Tibial nerve (tissue), 4 donors: Measurements from ENCODE around the gene NDUFA13.

Experiments used
- EP300 ChIP-seq, 2 donors: sonication (generic); formaldehyde crosslinking; IDR thresholded peaks; one replicate each; pipeline ENCODE4 v1.6.1; 2017; ENCODE audit warnings: antibody characterized with exemption in 2 of 2, mild to moderate bottlenecking in 1 of 2
- POLR2A ChIP-seq, 2 donors: fragments of 450-650 bp; IDR thresholded peaks; one replicate each; pipeline ENCODE4 v1.6.1; 2017; ENCODE audit warnings: antibody characterized with exemption in 2 of 2, mild to moderate bottlenecking in 2 of 2, moderate library complexity in 2 of 2
- TF ChIP-seq, protein P1 (sequence below), 5 experiments: fragments of 200-600 bp in 3 of 5; fragments of 450-650 bp in 2 of 5; sonication (generic) in 3 of 5; IDR thresholded peaks; one replicate each; pipeline ENCODE4 v1.5.1; 2016 to 2019; ENCODE audit warnings: antibody characterized with exemption in 5 of 5, mild to moderate bottlenecking in 3 of 5, moderate library complexity in 2 of 5

DNA sequence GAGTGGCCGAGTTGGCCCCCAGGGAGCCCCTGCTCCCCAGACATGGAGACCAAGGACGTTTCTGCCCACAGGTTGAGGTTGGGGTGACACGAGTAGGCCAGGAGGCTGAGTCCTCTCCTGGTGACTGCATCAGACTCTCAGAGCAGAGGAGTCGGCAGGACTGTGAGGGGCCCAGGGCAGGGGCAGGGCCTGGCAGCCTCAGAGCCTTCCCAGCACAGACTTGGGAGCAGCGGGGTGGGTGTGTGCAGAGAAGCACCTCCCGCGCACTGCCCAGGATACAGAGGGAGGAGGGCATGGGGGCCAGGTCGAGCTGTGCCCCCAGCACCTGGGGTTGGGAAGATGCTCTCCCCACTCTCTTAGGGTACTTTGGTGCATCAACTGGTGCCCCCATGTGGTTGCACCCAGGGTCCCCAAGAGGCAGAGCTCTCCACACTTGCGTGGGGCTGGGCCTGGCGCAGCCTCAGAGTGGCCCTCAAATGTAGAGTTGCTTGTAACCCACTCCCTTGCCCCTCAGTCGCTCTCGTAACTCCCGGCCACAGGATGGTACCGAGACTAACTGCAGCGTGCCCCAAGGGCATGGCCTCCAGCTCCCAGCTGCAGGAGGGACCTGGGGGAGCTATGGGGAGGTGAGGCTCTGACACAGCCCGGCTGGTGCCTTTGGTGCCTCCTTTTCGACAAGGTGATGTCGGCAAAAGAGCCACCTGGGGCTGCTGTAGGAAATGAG is 16.6 kb upstream of the NDUFA13 start:
- no peak for TF ChIP-seq EP300 (IDR thresholded peaks at IDR 0.05)
- TF ChIP-seq, protein P1, sequence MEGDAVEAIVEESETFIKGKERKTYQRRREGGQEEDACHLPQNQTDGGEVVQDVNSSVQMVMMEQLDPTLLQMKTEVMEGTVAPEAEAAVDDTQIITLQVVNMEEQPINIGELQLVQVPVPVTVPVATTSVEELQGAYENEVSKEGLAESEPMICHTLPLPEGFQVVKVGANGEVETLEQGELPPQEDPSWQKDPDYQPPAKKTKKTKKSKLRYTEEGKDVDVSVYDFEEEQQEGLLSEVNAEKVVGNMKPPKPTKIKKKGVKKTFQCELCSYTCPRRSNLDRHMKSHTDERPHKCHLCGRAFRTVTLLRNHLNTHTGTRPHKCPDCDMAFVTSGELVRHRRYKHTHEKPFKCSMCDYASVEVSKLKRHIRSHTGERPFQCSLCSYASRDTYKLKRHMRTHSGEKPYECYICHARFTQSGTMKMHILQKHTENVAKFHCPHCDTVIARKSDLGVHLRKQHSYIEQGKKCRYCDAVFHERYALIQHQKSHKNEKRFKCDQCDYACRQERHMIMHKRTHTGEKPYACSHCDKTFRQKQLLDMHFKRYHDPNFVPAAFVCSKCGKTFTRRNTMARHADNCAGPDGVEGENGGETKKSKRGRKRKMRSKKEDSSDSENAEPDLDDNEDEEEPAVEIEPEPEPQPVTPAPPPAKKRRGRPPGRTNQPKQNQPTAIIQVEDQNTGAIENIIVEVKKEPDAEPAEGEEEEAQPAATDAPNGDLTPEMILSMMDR (IDR thresholded peaks at IDR 0.05), result no peak
- TF ChIP-seq POLR2A (IDR thresholded peaks at IDR 0.05), result no peak
